Limb (tissue), 2 donors: ENCODE data around the gene KRTAP23-1.

Experiments used
- DNase-seq, 2 donors: peaks; one replicate each; pipeline ENCODE4 v3.0.0-alpha.2; 2016; ENCODE audit errors: extremely low spot score in 2 of 2

The KRTAP23-1 gene

GRCh38 chr21:30348506-30348905 is at the start of gene KRTAP23-1:
KRTAP23-1 (minus strand) TSS chr21:30348606; CDS start chr21:30348606, 0 bp downstream.
- DNase-seq: no peak

GRCh38 chr21:30395731-30396130 is 47.3 kb upstream of the KRTAP23-1 start, which contains the start of gene KRTAP13-1:
KRTAP13-1 (plus strand) TSS chr21:30396031; CDS start chr21:30396087, 56 bp downstream.
- DNase-seq: no peak

- no peak for DNase-seq
Observed at GRCh38 chr21:30391492-30392025, 43.2 kb upstream of the KRTAP23-1 start.

- DNase-seq: no peak
Observed at GRCh38 chr21:30382201-30382600, 33.8 kb upstream of the KRTAP23-1 start.

- no peak for DNase-seq
Observed at GRCh38 chr21:30372139-30372770, 23.8 kb upstream of the KRTAP23-1 start, which contains the start of gene KRTAP13-2. KRTAP13-2 (minus strand) TSS chr21:30372271; CDS start chr21:30372213, 58 bp downstream.

- DNase-seq: no peak
Observed at GRCh38 chr21:30355906-30356305, 7.5 kb upstream of the KRTAP23-1 start.

- DNase-seq: no peak
Observed at GRCh38 chr21:30354308-30355005, 6.1 kb upstream of the KRTAP23-1 start.

GRCh38 chr21:30351534-30351933 is 3.1 kb upstream of the KRTAP23-1 start:
- DNase-seq: no peak

- DNase-seq: no peak
Observed at GRCh38 chr21:30349572-30349971, 1.2 kb upstream of the KRTAP23-1 start.

GRCh38 chr21:30345014-30345413 is 3.4 kb downstream of the KRTAP23-1 start:
- DNase-seq: no peak

GRCh38 chr21:30340714-30341573 is 7.5 kb downstream of the KRTAP23-1 start:
- peak in 1 of 2 donors; percentile 18 for DNase-seq

GRCh38 chr21:30338717-30339116 is 9.7 kb downstream of the KRTAP23-1 start:
- DNase-seq: no peak

GRCh38 chr21:30337772-30338171 is 10.6 kb downstream of the KRTAP23-1 start:
- no peak for DNase-seq

- no peak for DNase-seq
Observed at GRCh38 chr21:30337276-30337744, 11.1 kb downstream of the KRTAP23-1 start, which contains the start of gene KRTAP27-1. KRTAP27-1 (minus strand) TSS chr21:30337694; CDS start chr21:30337668, 26 bp downstream.

GRCh38 chr21:30336596-30336995 is 11.8 kb downstream of the KRTAP23-1 start:
- DNase-seq: no peak

- no peak for DNase-seq
Observed at GRCh38 chr21:30333736-30334135, 14.7 kb downstream of the KRTAP23-1 start.

GRCh38 chr21:30332681-30333080 is 15.7 kb downstream of the KRTAP23-1 start:
- DNase-seq: no peak

GRCh38 chr21:30329203-30329875 is 19.1 kb downstream of the KRTAP23-1 start:
- DNase-seq: no peak

- DNase-seq: no peak
Observed at GRCh38 chr21:30326390-30326789, 22.0 kb downstream of the KRTAP23-1 start.

- no peak for DNase-seq
Observed at GRCh38 chr21:30320215-30320614, 28.2 kb downstream of the KRTAP23-1 start, which contains the start of gene KRTAP26-1. KRTAP26-1 (minus strand) TSS chr21:30320315; CDS start chr21:30320035, 280 bp downstream.

- no peak for DNase-seq
Observed at GRCh38 chr21:30315701-30316100, 32.7 kb downstream of the KRTAP23-1 start.
